Glutamatergic neuron (in vitro differentiated cells): ENCODE results near the gene LTB. TPM values are rescaled to one million over a fixed set of nuclear protein-coding genes. Genes with fewer than 3 reads are reported as not detected.
A peak's percentile ranks its signal among the peaks of the same experiment; 100 is the strongest.

ENCODE experiments used
- DNase-seq: peaks from one replicate; pipeline ENCODE4 v3.0.0; 2022
- H3K27ac Mint-ChIP-seq: one replicate; pipeline ENCODE4 v1.8.0; 2020; ENCODE audit warnings: mild to moderate bottlenecking, mixed read lengths, inconsistent platforms; ENCODE audit not compliant: unreplicated experiment
- H3K27me3 Mint-ChIP-seq: one replicate; pipeline ENCODE4 v1.8.0; 2020; ENCODE audit warnings: mild to moderate bottlenecking, moderate library complexity, mixed read lengths, inconsistent platforms; ENCODE audit not compliant: unreplicated experiment
- H3K36me3 Mint-ChIP-seq: one replicate; pipeline ENCODE4 v1.8.0; 2020; ENCODE audit warnings: mild to moderate bottlenecking, mixed read lengths, inconsistent platforms; ENCODE audit not compliant: unreplicated experiment
- H3K4me1 Mint-ChIP-seq: one replicate; pipeline ENCODE4 v1.8.0; 2020; ENCODE audit warnings: mild to moderate bottlenecking, low read depth, mixed read lengths, inconsistent platforms; ENCODE audit not compliant: unreplicated experiment
- H3K4me3 Mint-ChIP-seq: one replicate; pipeline ENCODE4 v1.8.0; 2020; ENCODE audit warnings: mild to moderate bottlenecking, mixed read lengths, inconsistent platforms; ENCODE audit not compliant: unreplicated experiment
- H3K9me3 Mint-ChIP-seq: one replicate; pipeline ENCODE4 v1.8.0; 2020; ENCODE audit warnings: mild to moderate bottlenecking, moderate library complexity, mixed read lengths, inconsistent platforms; ENCODE audit not compliant: unreplicated experiment
- CTCF ChIP-seq: fragments of 200-600 bp; sonication (generic); IDR thresholded peaks from one replicate; pipeline ENCODE4 v1.5.0; 2021; ENCODE audit not compliant: partially characterized antibody, unreplicated experiment
- total RNA-seq: library from RNA; stranded (reverse); fragmentation: NEBNext Ultra II Directional; extraction: Animal tissue kit (Norgen Biotek cat#: 25700); gene quantifications from one replicate; pipeline ENCODE4 v1.2.1, GENCODE V29; 2021; ENCODE audit not compliant: unreplicated experiment

LTB gene
- total RNA-seq, 1 donor from 2014 or later = not detected

GRCh38 chr6:31567531-31568370 lies 14.5 kb downstream of the LTB start:
- peaks cover 5% of the 10 kb centered on the region for H3K9me3 Mint-ChIP-seq
- no peak for DNase-seq
- no peak overlapping the region for H3K27ac Mint-ChIP-seq
- no peaks in the 10 kb centered on the region for H3K36me3 Mint-ChIP-seq
- TF ChIP-seq CTCF = no peak
- H3K4me3 Mint-ChIP-seq = no peak overlapping the region
- H3K27me3 Mint-ChIP-seq = peaks cover 4% of the 10 kb centered on the region
- H3K4me1 Mint-ChIP-seq = no peaks in the 10 kb centered on the region

- H3K9me3 Mint-ChIP-seq = peaks cover 6% of the 10 kb centered on the region
- no peak overlapping the region for H3K4me3 Mint-ChIP-seq
- H3K27me3 Mint-ChIP-seq = peaks cover 3% of the 10 kb centered on the region
- no peak for DNase-seq
- H3K36me3 Mint-ChIP-seq = peaks cover 4% of the 10 kb centered on the region
- H3K4me1 Mint-ChIP-seq = peaks cover 4% of the 10 kb centered on the region
- H3K27ac Mint-ChIP-seq = no peak overlapping the region
- no peak for TF ChIP-seq CTCF
These were observed 21.5 kb downstream of the LTB start for GRCh38 chr6:31560697-31561058.

DNA sequence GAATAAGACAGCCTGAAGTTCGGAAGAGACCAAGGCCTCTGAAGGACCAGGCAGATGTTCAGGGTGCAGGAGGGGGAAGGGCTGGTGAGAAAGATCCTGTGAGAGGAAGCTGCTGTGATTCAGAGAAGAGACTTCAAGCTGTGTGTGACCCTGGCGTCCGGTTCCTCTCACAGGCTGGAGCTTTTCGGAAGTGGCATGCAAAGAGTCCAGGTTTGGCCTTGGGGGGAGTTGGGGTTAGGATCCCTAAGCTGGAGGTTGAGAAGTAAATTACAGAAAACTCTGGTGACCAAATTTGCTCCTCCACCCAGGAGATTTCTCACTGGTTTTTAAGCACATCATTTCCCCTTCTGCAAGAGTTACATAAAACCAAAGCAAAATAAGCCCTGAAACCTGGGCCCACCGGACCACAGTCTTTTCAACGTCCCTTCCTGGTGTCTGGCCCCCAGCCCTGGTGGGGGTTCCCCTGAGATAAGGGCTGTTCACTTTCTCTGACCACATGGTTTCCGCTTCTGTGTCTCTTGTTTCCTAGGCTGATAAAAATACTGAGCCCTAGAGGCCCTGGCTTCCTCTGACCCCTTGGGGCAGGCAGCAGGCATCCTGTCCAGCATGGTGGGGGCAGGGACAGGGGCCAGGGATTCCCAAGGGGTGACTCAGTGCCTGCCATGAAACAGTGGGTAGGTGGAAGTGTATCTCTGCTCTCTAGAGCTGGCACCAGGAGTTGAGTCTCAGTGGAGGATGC lies 22.1 kb downstream of the LTB start:
- no peak for DNase-seq
- H3K4me3 Mint-ChIP-seq = peak overlapping the region; percentile 5
- peaks cover 4% of the 10 kb centered on the region for H3K36me3 Mint-ChIP-seq
- H3K27ac Mint-ChIP-seq = no peak overlapping the region
- peaks cover 4% of the 10 kb centered on the region for H3K4me1 Mint-ChIP-seq
- peaks cover 6% of the 10 kb centered on the region for H3K9me3 Mint-ChIP-seq
- TF ChIP-seq CTCF = no peak
- peaks cover 3% of the 10 kb centered on the region for H3K27me3 Mint-ChIP-seq

DNA sequence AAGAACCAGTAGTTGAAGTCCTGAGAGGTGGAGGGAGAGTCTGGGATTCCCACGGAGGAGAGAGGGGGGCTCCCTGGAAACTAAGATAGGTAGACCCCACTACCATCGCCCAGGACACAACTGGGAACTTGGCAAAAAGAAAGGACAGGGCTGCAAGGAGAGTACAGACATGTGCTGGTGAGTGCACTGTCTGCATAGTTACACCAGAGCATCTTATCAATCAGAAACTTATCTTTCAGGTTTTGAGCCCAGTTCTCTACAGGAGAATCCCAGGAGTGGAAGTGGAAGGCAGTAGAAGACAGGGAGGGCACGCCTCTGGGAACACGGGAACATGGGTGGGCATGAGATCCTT lies 22.6 kb downstream of the LTB start:
- Mint-ChIP-seq H3K4me3 (peak overlapping the region; percentile 5), H3K36me3 (peaks cover 4% of the 10 kb centered on the region), H3K9me3 (peaks cover 6% of the 10 kb centered on the region), H3K27me3 (peaks cover 3% of the 10 kb centered on the region), H3K27ac (no peak overlapping the region), H3K4me1 (peaks cover 4% of the 10 kb centered on the region)
- no peak for DNase-seq
- TF ChIP-seq CTCF = no peak
